PC-9 (cell line): ENCODE measurements around the gene MRPL53.

Experiments used
- EZH2 ChIP-seq: fragments of 200-600 bp; sonication (generic); IDR thresholded peaks from 2 replicates; pipeline ENCODE4 v1.8.0; 2017; ENCODE audit warnings: antibody characterized with exemption, low read depth
- TF ChIP-seq, protein P1 (sequence below): fragments of 200-600 bp; sonication (generic); conservative IDR thresholded peaks from 2 replicates; pipeline ENCODE4 v1.6.1; 2017; ENCODE audit warnings: mixed run types, antibody characterized with exemption, mild to moderate bottlenecking, moderate library complexity

DNA sequence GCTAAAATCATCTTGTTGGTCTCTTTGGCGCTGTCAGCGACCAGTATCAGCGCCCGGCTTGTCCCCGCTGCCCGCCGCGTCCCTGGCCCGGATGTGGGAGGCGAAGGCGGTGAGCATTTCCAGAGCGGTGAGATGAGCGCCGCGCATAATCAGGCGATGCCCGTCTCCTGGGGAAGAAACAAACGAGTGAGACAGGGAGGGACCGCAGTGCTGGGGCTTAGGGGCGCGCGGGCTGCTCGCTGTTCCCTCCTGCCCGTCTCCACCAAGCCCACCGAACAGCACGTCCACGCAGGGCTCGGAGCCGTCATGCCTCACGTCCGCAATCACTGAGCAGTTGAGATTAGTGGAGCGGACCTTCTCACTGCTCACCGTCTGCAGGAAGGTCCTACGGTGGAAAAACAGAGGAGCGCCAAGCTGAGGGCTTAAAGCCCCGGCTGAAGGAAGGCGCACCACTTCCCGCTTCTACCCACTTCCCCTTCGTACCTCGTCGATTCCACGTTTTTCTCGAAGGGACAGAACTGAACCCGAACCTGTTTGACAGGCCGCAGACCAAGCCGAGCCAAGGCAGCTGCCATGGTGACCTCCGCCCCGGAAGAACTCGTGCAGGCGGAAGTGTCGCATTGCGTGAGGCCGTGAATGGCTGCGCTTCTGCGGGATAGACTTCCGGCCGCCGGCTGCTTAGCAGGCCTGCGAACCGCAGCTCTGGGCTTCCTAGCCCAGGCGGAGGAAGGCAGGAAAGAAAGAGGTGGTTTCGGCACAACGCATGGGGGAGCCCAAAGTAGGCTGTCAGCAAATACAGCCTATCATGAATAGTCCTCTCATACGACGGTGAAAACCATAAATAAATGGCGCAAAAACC, at the start of gene MRPL53:
- TF ChIP-seq, protein P1, sequence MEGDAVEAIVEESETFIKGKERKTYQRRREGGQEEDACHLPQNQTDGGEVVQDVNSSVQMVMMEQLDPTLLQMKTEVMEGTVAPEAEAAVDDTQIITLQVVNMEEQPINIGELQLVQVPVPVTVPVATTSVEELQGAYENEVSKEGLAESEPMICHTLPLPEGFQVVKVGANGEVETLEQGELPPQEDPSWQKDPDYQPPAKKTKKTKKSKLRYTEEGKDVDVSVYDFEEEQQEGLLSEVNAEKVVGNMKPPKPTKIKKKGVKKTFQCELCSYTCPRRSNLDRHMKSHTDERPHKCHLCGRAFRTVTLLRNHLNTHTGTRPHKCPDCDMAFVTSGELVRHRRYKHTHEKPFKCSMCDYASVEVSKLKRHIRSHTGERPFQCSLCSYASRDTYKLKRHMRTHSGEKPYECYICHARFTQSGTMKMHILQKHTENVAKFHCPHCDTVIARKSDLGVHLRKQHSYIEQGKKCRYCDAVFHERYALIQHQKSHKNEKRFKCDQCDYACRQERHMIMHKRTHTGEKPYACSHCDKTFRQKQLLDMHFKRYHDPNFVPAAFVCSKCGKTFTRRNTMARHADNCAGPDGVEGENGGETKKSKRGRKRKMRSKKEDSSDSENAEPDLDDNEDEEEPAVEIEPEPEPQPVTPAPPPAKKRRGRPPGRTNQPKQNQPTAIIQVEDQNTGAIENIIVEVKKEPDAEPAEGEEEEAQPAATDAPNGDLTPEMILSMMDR: no peak
- no peak for TF ChIP-seq EZH2
